ENCODE data around the gene PARD3. TPM values are rescaled to one million over a fixed set of nuclear protein-coding genes. Genes with fewer than 3 reads are reported as not detected.

The PARD3 gene
- total RNA-seq, 2 experiments from 2014 or later = 0.93 to 1.2 TPM

DNA sequence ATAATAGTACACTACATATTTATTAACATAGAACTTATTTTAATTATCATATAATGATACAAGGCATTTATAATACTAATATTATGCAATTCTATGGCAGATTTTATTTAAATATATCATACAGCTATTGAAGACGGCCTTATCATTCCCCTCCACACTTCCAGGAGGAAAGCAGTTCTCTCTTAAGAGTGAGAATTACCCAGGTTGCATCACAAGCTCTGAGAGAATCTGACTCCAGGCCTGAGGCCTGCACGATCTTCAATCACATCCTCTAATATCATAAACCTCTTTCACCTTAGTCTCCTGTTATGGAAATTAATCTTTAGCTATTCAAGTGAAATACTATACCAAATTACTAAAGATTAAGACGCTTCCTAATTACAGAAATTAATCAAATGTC, 564.4 kb downstream of the PARD3 start:
- no peaks in the 10 kb centered on the region for H3K36me3 Mint-ChIP-seq
- no peak for DNase-seq
- ChIA-PET CTCF (no interaction called here), POLR2A (no interaction called here)
- H3K4me1 Mint-ChIP-seq (ENCODE audit: low read depth) = no peaks in the 10 kb centered on the region
- H3K27ac Mint-ChIP-seq = no peak overlapping the region
- intact Hi-C loops (cut with micrococcal nuclease) = no loop called here
- no peak overlapping the region for H3K4me3 Mint-ChIP-seq
- H3K9me3 Mint-ChIP-seq = no peaks in the 10 kb centered on the region
- H3K27me3 Mint-ChIP-seq = no peaks in the 10 kb centered on the region

DNA sequence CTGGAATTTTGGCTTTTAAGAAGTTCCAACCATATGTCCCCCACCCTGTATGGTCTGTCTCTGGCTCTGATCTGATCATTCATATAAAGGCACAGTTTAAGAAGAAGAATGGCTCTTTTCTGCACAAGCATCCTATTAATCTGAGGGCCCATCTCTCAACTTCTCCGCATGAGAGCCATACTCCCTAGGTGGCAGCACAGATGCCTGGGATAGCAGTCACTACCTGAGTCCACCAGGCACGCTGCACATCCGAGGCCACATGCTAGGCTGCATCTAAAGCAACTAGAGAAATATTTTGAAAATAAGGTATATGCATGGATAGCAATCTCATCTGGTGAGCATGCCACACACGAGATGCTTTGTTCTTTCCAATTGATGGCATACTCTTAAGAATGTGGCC, 565.5 kb downstream of the PARD3 start:
- Mint-ChIP-seq H3K4me1 (ENCODE audit: low read depth) (no peaks in the 10 kb centered on the region), H3K27me3 (no peaks in the 10 kb centered on the region), H3K36me3 (no peaks in the 10 kb centered on the region), H3K9me3 (no peaks in the 10 kb centered on the region), H3K27ac (no peak overlapping the region), H3K4me3 (no peak overlapping the region)
- DNase-seq = no peak
- intact Hi-C loops (cut with micrococcal nuclease) = no loop called here
- POLR2A ChIA-PET = no interaction called here
- CTCF ChIA-PET = no interaction called here

DNA sequence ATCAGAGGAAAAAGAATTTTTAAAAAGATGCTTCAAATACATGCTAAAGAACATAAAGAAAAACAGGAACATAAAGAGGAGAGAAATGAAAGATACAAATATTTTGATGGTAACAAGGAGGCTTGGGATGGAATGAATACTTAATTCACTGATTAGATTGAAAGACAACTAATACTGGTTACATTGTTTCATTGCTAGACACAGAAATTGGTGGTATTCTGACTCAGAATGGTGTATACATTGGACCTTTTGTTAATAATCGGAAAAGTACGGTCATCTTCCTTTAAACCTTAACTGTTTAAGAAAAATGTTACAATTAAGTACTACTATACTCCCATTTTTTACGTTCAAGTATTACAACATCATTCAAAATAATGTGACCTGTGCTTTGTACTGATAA, 567.5 kb downstream of the PARD3 start:
- no peaks in the 10 kb centered on the region for H3K27me3 Mint-ChIP-seq
- CTCF ChIA-PET = no interaction called here

DNA sequence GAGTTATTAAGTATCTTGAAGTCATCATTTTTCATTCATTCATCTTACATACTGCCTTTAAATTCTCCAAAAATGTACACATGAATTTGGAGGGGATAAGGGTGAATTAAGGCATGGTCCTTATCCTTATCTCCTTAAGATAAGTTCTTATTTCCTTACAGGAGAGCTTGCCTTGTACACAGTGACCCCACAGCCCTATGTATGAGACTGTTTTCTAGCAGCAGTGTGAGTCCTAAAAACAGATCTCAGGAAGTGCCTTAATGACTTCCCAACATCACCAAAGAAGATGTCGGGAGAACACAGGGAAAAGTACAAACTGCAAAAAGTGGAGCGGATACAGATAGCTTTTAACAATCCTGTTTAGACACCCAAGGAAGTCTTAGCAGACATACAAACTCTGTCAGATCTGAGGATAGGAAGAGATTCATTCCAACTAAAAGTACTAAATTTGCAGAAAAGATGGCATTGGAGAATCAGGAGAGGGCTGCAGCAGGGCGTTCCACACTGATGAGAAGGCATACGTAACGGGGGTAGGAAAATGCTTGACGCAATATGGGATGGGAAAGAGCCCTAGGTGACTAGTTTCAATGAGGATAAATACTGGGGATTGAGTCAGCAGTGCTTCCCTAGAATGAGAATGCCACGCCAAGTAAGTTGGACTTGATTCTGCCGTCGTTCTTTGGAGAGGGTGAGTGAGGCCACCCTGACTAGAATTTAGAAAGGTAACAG, 570.2 kb downstream of the PARD3 start:
- H3K36me3 Mint-ChIP-seq = no peaks in the 10 kb centered on the region
- H3K27me3 Mint-ChIP-seq = no peaks in the 10 kb centered on the region
- H3K4me3 Mint-ChIP-seq = no peak overlapping the region
- H3K9me3 Mint-ChIP-seq = no peaks in the 10 kb centered on the region
- intact Hi-C loops (cut with micrococcal nuclease) = no loop called here
- no peaks in the 10 kb centered on the region for H3K4me1 Mint-ChIP-seq (ENCODE audit: low read depth)
- ChIA-PET CTCF (no interaction called here), POLR2A (no interaction called here)
- no peak for DNase-seq
- H3K27ac Mint-ChIP-seq = no peak overlapping the region

More for the DNA sequence above, 567.5 kb downstream of the PARD3 start:
- Mint-ChIP-seq H3K36me3 (no peaks in the 10 kb centered on the region), H3K4me1 (ENCODE audit: low read depth) (no peaks in the 10 kb centered on the region), H3K9me3 (no peaks in the 10 kb centered on the region), H3K4me3 (no peak overlapping the region), H3K27ac (no peak overlapping the region)
- intact Hi-C loops (cut with micrococcal nuclease) = no loop called here
- DNase-seq = no peak
- POLR2A ChIA-PET = no interaction called here

DNA sequence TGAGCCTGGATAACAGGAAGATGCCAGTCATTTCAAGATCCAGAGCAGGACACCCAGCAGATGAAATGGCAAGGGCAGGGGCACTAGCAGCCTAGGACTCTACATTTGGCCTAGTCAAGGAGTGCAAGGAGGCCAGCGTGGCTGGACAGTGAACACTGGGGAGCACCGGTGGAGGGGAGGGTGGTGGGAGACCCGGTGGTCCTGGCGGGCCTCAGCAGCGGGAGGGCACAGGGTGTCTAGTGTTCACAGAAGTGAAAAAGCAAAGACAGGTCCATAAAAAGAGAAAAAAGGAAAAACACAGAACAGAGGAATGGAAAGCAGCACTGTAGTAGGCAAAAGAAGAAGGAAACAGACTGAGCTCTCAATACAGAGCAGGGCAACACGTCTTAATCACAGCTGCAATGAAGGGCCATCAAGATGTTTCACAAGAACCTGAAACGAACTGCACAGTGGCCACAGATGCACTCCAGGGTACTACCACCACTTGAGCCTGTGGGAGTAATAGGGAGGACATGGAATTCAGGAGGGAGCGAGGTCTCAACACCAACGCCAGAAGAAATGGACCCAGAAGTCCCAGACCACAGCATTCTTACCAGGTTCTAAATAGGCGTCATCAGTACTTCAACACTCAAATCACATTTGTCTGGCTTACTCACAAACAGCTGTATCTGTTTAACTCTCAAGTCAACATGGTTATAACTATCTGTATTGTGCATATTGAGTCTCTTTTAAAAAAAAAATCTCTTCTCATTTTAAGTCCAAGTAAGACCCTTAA, 573.7 kb downstream of the PARD3 start:
- DNase-seq = no peak
- H3K36me3 Mint-ChIP-seq = no peaks in the 10 kb centered on the region
- CTCF ChIA-PET = interaction anchor here (0.6 kb wide), 1 partner anchor 681 kb away, joined by 3 read pairs; no protein-coding TSS in a partner anchor
- H3K4me1 Mint-ChIP-seq (ENCODE audit: low read depth) = no peaks in the 10 kb centered on the region
- no peak overlapping the region for H3K4me3 Mint-ChIP-seq
- H3K27ac Mint-ChIP-seq = no peak overlapping the region
- intact Hi-C loops (cut with micrococcal nuclease) = no loop called here
- H3K9me3 Mint-ChIP-seq = no peaks in the 10 kb centered on the region
- H3K27me3 Mint-ChIP-seq = peaks cover 1% of the 10 kb centered on the region
- POLR2A ChIA-PET = no interaction called here

DNA sequence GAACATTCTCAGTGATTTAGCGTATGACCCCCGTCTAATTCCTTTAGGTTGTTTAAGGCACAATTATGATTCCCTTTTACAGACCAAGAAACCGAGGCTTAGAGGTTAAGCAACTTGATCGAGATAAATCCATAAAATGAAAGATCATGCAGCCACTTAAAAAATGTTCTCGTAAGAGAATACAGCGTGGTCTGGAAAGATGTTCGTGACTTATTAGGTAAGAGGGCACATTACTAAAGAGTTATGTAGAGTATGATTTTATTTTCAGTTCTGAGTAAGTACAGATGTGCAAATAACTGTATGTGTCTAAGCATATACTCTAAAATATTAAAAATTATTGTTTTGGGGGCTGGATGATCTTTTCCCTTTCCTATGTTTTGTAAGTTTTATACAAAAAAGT, 575.1 kb downstream of the PARD3 start:
- Mint-ChIP-seq H3K27me3 (peaks cover 1% of the 10 kb centered on the region), H3K4me3 (no peak overlapping the region), H3K4me1 (ENCODE audit: low read depth) (no peaks in the 10 kb centered on the region), H3K9me3 (no peaks in the 10 kb centered on the region), H3K27ac (no peak overlapping the region), H3K36me3 (no peaks in the 10 kb centered on the region)
- intact Hi-C loops (cut with micrococcal nuclease) = no loop called here
- CTCF ChIA-PET = no interaction called here
- POLR2A ChIA-PET = no interaction called here
- DNase-seq = no peak

DNA sequence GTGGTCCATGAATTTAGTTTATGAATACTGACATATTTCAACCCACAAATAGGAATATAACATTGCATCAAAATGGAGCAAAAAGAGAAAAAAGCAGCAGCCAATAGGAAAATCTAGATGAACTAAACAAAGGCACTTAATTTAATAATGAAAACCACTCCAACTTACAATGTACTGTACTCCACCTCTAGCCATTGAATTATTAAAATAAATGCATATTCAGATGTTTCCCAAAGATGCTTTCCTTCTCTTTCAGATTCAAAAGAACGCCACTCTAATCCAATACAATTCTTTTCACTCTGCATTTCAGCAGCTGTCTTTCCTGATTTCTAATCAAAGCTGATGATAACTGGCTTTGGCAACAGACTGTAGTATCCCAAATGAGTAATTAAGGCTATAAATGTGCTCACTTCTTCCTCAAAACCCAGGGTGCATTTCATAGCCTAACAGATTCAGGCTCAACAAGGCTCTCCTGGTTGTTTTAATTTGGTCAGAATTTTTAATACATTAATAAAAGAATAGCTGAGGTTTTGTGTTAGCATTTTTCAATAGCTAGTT, 577.1 kb downstream of the PARD3 start:
- Mint-ChIP-seq H3K9me3 (no peaks in the 10 kb centered on the region), H3K27ac (no peak overlapping the region), H3K27me3 (peaks cover 3% of the 10 kb centered on the region), H3K36me3 (no peaks in the 10 kb centered on the region), H3K4me3 (no peak overlapping the region), H3K4me1 (ENCODE audit: low read depth) (no peaks in the 10 kb centered on the region)
- POLR2A ChIA-PET = no interaction called here
- intact Hi-C loops (cut with micrococcal nuclease) = no loop called here
- CTCF ChIA-PET = no interaction called here
- no peak for DNase-seq

DNA sequence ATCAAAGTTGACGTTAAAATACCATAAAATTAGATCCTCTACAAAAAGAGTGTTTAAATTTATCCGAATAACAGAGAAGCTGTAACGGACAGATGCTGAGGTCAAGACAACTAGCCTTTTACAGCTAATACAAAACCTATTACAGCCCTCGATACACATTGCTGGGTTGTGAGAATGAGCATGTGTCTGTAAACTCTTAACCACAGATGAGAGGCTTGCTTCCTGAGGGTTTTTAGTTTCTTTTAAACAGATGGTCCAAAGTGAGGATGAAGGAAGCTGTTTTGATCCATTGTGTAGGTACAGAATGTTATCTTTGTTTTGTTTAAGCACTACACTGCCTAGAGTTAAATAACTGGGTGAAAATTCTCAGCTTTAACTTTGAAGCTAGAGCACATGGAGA, 578.2 kb downstream of the PARD3 start:
- Mint-ChIP-seq H3K27ac (no peak overlapping the region), H3K4me3 (no peak overlapping the region), H3K27me3 (peaks cover 3% of the 10 kb centered on the region), H3K9me3 (no peaks in the 10 kb centered on the region), H3K36me3 (no peaks in the 10 kb centered on the region), H3K4me1 (ENCODE audit: low read depth) (no peaks in the 10 kb centered on the region)
- intact Hi-C loops (cut with micrococcal nuclease) = no loop called here
- ChIA-PET CTCF (no interaction called here), POLR2A (no interaction called here)
- DNase-seq = no peak

DNA sequence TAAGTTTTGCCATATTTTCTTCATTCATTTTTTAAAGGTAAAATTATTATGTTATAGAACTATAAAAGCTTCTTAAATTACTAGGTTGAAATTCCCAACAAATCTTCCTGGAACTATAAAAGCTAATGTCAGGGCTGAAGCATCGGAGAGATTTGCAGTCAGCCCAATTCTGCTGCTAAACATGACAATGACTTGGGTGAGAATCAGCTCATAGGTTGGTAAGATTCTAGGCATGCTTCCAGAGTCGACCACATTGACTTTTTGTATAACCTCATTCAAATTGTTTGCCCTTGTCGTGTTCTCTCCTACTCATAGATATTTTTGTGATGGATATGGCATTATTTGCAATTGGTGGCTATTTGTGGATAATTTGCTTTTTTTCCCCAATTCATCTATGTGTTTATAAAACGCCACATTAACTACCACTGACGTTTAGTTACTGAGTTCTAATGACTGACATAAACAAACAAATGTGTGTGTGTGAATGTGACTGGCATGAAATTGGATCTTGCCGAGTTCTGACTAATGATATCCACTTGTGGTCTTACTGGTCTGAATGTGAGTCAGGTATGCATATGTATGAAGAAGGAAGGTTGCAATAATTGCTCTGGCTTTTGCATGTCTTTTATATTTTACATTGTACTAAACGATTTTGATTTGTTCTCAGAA, 579.8 kb downstream of the PARD3 start:
- intact Hi-C loops (cut with micrococcal nuclease) = no loop called here
- POLR2A ChIA-PET = no interaction called here
- DNase-seq = no peak
- Mint-ChIP-seq H3K36me3 (no peaks in the 10 kb centered on the region), H3K4me1 (ENCODE audit: low read depth) (no peaks in the 10 kb centered on the region), H3K27ac (no peak overlapping the region), H3K4me3 (no peak overlapping the region), H3K9me3 (no peaks in the 10 kb centered on the region), H3K27me3 (peaks cover 3% of the 10 kb centered on the region)
- CTCF ChIA-PET = no interaction called here

DNA sequence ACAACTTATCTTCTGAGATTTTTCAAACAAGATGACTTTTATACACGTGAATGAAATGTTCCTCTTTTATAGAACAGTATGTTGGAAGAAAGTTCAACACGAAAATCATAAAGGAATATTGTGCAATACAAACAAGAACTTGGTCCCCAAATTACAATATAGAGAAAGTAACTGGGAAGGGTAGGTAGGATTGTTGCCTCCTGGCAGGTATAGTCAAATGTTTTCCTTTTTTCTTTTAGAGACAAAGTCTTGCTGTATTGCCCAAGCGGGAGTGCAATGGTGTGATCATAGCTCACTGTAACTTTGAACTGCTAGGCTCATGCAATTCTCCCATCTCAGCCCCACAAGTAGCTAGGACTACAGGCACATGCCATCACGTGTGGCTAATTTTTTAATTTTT, 582.6 kb downstream of the PARD3 start:
- no peaks in the 10 kb centered on the region for H3K4me1 Mint-ChIP-seq (ENCODE audit: low read depth)
- H3K36me3 Mint-ChIP-seq = no peaks in the 10 kb centered on the region
- H3K27me3 Mint-ChIP-seq = peaks cover 4% of the 10 kb centered on the region
- no peak overlapping the region for H3K27ac Mint-ChIP-seq
- intact Hi-C loops (cut with micrococcal nuclease) = no loop called here
- no peaks in the 10 kb centered on the region for H3K9me3 Mint-ChIP-seq
- CTCF ChIA-PET = no interaction called here
- DNase-seq = no peak
- no peak overlapping the region for H3K4me3 Mint-ChIP-seq
- POLR2A ChIA-PET = no interaction called here

DNA sequence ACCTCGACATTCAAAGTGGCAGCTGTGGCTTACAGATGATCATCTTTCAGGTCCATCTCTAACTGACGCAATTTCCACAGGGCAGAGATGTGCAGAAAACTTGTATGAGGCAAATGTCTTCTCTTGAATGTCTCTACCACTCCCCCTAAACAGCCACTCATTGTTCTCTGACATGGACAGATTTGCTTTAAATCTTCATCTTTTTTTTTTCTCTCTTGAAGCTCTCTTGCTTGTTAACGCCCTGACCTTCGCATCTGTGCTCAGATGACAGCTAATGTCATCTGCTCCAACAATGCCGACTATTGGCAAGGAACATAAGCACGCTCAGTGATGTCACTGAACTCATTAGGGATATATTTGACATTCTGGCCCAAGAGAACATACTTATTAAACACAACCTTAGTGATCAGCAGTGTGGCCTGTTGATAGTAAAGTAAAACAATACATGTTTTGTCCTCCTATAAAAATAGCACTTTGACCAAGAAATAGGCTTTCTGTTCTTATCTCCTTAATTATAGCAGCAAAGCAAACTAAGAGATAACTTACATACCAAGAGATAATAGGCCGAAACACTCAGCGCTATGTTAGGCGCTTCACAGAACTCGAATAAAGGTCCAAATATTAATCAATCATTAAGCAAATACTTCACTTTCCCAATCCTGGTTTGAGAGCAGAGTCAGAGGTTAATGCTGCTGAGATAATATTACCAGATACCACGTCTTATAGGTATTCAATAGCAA, 583.5 kb downstream of the PARD3 start:
- CTCF ChIA-PET = no interaction called here
- peaks cover 9% of the 10 kb centered on the region for H3K27me3 Mint-ChIP-seq
- no peak overlapping the region for H3K4me3 Mint-ChIP-seq
- POLR2A ChIA-PET = no interaction called here
- no peak overlapping the region for H3K27ac Mint-ChIP-seq
- no peaks in the 10 kb centered on the region for H3K4me1 Mint-ChIP-seq (ENCODE audit: low read depth)
- peaks cover 5% of the 10 kb centered on the region for H3K9me3 Mint-ChIP-seq
- no peaks in the 10 kb centered on the region for H3K36me3 Mint-ChIP-seq
- intact Hi-C loops (cut with micrococcal nuclease) = no loop called here
- no peak for DNase-seq

DNA sequence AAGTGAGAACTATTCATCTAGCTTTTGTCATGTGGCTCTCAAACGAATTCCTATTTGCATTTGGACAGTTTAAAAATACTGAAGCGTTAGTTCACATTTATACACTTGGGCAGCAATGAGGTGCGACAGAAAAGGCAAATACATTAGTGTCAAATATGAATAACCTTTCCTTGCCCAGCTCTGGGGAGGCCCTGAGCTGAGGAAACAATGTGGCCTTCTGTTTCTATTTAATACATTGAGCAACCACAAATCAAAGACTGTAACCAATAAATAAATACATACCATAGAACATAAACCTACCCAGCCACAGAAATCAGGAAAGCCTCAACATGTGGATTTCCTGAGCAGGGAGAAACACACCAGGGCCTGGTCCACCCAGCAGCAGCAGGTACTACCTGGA, 585.2 kb downstream of the PARD3 start:
- ChIA-PET POLR2A (no interaction called here), CTCF (no interaction called here)
- Mint-ChIP-seq H3K27ac (no peak overlapping the region), H3K4me1 (ENCODE audit: low read depth) (no peaks in the 10 kb centered on the region), H3K27me3 (peaks cover 10% of the 10 kb centered on the region), H3K4me3 (no peak overlapping the region), H3K9me3 (peaks cover 5% of the 10 kb centered on the region), H3K36me3 (no peaks in the 10 kb centered on the region)
- intact Hi-C loops (cut with micrococcal nuclease) = no loop called here
- DNase-seq = no peak
